ENCODE measurements around the gene IGF1R. TPM values are rescaled to one million over a fixed set of nuclear protein-coding genes. Genes with fewer than 3 reads are reported as not detected.

Gene IGF1R
- total and polyA plus RNA-seq, 2 of the 13 experiments (the other 11 are each of a cell fraction or from before 2014, with no cell fraction given): 15.9 to 18.4 TPM

- Histone ChIP-seq H3K9me3 (ENCODE audit: low read length) (no peaks in the 10 kb centered on the region), H2AFZ (ENCODE audit: low read length) (no peak overlapping the region), H4K20me1 (ENCODE audit: insufficient read depth, low read length) (peaks cover 66% of the 10 kb centered on the region), H3K79me2 (ENCODE audit: insufficient read depth, low read length) (peaks cover 88% of the 10 kb centered on the region), H3K4me1 (ENCODE audit: insufficient read depth, low read length) (peaks cover 81% of the 10 kb centered on the region), H3K27me3 (ENCODE audit: control insufficient read depth in 1 of 2, insufficient read depth in 2 of 2, low read length in 2 of 2) (no peaks in the 10 kb centered on the region), H3K27ac (ENCODE audit: extremely low read length, insufficient read depth, low read length) (no peak overlapping the region), H3K4me3 (replicated peaks in 1 of 3; ENCODE audit: insufficient read depth in 1 of 3, low read depth in 2 of 3, low read length in 3 of 3) (no peak overlapping the region), H3K9ac (ENCODE audit: insufficient read depth, low read depth, low read length) (no peak overlapping the region), H3K36me3 (replicated peaks in 1 of 2; ENCODE audit: control insufficient read depth in 1 of 2, insufficient read depth in 2 of 2, low read length in 2 of 2) (no peaks in the 10 kb centered on the region; a peak in 1 of 5 replicates), H3K4me2 (ENCODE audit: low read depth, low read length) (no peak overlapping the region)
- intact Hi-C loops (cut with micrococcal nuclease; ENCODE audit: unreplicated experiment): loop anchor here (10.0 kb wide), 1 partner anchor 301 kb away; no protein-coding TSS in a partner anchor
- no peak for DNase-seq (ENCODE audit: low spot score)
- WGBS (ENCODE audit: low lambda C conversion rate): 91% methylated on average over 4 of the region's 6 CpGs
- in situ Hi-C loops (cut with HindIII; ENCODE audit: extremely low pct_ligation_motif_present, low pct_unique_long_range_greater_than_20kb): loop anchor here (10.0 kb wide), 1 partner anchor 119 kb away; no protein-coding TSS in a partner anchor
- ATAC-seq: no peak
- no peak for FAIRE-seq
- TF ChIP-seq RFX1 (IDR thresholded peaks at IDR 0.05) (no peak), TERF1 (CRISPR knock-in tag; IDR thresholded peaks at IDR 0.05) (no peak), CBFB (CRISPR knock-in tag; IDR thresholded peaks at IDR 0.05) (no peak), SP4 (CRISPR knock-in tag; IDR thresholded peaks at IDR 0.05) (no peak), ZNF891 (CRISPR knock-in tag; IDR thresholded peaks at IDR 0.05) (no peak), ZBTB37 (CRISPR knock-in tag; IDR thresholded peaks at IDR 0.05) (no peak)
- POLR2A ChIA-PET: no interaction called here
- no TSS peak for BruUV-seq (replicated peaks)
- CTCF ChIA-PET (ENCODE audit: low intra/inter-chr PET ratio, low total read pairs): no interaction called here
These were observed 125.3 kb downstream of the IGF1R start for GRCh38 chr15:98773616-98774015.
